Kidney (tissue), 14 donors: ENCODE data around the gene SEL1L2. TPM values are rescaled to one million over a fixed set of nuclear protein-coding genes. Genes with fewer than 3 reads are reported as not detected.

Source experiments
- DNase-seq, 5 donors: peaks; one replicate each; pipeline ENCODE4 v3.0.0-alpha.2; 2013 to 2020
- FAIRE-seq: peaks from 2 replicates; lab custom pipeline; 2012; peaks lifted over from hg19 to GRCh38; lab: Jason Lieb, UNC
- H3K27ac ChIP-seq, 2 donors: one replicate each; pipeline ENCODE4 v1.7.0; 2013; ENCODE audit warnings: low read depth in 2 of 2, low read length in 2 of 2, inconsistent platforms in 1 of 2
- H3K27me3 ChIP-seq: one replicate; pipeline ENCODE4 v1.7.1; 2013; ENCODE audit warnings: low read length, inconsistent platforms; ENCODE audit not compliant: control insufficient read depth, insufficient read depth
- H3K36me3 ChIP-seq, 3 donors: one replicate each; pipeline versions ENCODE4 v1.7.0 to v1.7.1; 2013; ENCODE audit warnings: low read length in 3 of 3, control low read depth in 1 of 3, inconsistent platforms in 1 of 3; ENCODE audit not compliant: insufficient read depth in 3 of 3, control insufficient read depth in 2 of 3
- H3K4me1 ChIP-seq, 3 donors: one replicate each; pipeline versions ENCODE4 v1.7.0 to v1.7.1; 2013; ENCODE audit warnings: low read length in 3 of 3, inconsistent platforms in 1 of 3, low read depth in 1 of 3; ENCODE audit not compliant: control insufficient read depth in 2 of 3, insufficient read depth in 2 of 3
- H3K4me3 ChIP-seq, 3 donors: one replicate each; pipeline versions ENCODE4 v1.7.0 to v1.8.1; 2013; ENCODE audit warnings: low read length in 3 of 3, control low read depth in 1 of 3, inconsistent platforms in 1 of 3
- H3K9ac ChIP-seq, 3 donors: one replicate each; pipeline versions ENCODE4 v1.7.0 to v1.7.1; 2013; ENCODE audit warnings: low read length in 3 of 3, control low read depth in 1 of 3, inconsistent platforms in 1 of 3
- H3K9me3 ChIP-seq, 3 donors: one replicate each; pipeline versions ENCODE4 v1.7.0 to v1.7.1; 2013; ENCODE audit warnings: low read length in 3 of 3, control low read depth in 1 of 3, inconsistent platforms in 1 of 3; ENCODE audit not compliant: control insufficient read depth in 2 of 3, insufficient read depth in 1 of 3
- CTCF ChIP-seq: IDR thresholded peaks from 3 replicates; pipeline ENCODE4 v1.5.1; 2012; ENCODE audit warnings: mild to moderate bottlenecking, moderate library complexity, borderline replicate concordance; ENCODE audit not compliant: insufficient read depth; ENCODE audit errors: extremely low read depth
- intact Hi-C: fragments of 100-400 bp; cut with DNase I; formaldehyde crosslinking; loops from one replicate; pipeline ENCODE4 v1.11.1; 2022
- polyA plus RNA-seq: library from polyadenylated mRNA; stranded (reverse); fragments of 350-450 nt; fragmentation: Illumina TruSeq; extraction: RNeasy Lipid Tissue Mini Kit (QIAGEN cat#74804); gene quantifications from one replicate; pipeline ENCODE4 v1.2.3, GENCODE V29; 2014; ENCODE audit warnings: low read depth, low replicate concordance; ENCODE audit not compliant: insufficient read depth
- total RNA-seq: library from RNA; stranded (reverse); fragmentation: NEBNext Ultra II Directional; extraction: Animal tissue kit (Norgen Biotek cat#: 25700); gene quantifications from one replicate; pipeline ENCODE4 v1.2.1, GENCODE V29; 2021
- donor health status: control.
- donor health status: control.
- donor health status: control.
- donor health status: control.
- donor health status: control.
- donor health status: DM: yes; HTN: yes; CAD: no.
- donor health status: Normal renal cell carcinoma (clear cell type).

SEL1L2 gene
- total and polyA plus RNA-seq, 2 donors from 2014 or later, result not detected

GRCh38 chr20:13953227-13953626 is 37.2 kb downstream of the SEL1L2 start:
- H3K4me1 ChIP-seq, result no peaks in the 10 kb centered on the region
- no peak for DNase-seq
- H3K36me3 ChIP-seq, result no peaks in the 10 kb centered on the region
- H3K27ac ChIP-seq, result no peak overlapping the region
- intact Hi-C loops, result no loop called here
- H3K9ac ChIP-seq, result no peak overlapping the region
- no peak for TF ChIP-seq CTCF
- no peaks in the 10 kb centered on the region for H3K9me3 ChIP-seq
- H3K27me3 ChIP-seq, result no peaks in the 10 kb centered on the region
- H3K4me3 ChIP-seq, result no peak overlapping the region
- no peak for FAIRE-seq

- H3K9me3 ChIP-seq, result no peaks in the 10 kb centered on the region
- intact Hi-C loops, result no loop called here
- no peaks in the 10 kb centered on the region for H3K4me1 ChIP-seq
- H3K4me3 ChIP-seq, result no peak overlapping the region
- no peaks in the 10 kb centered on the region for H3K27me3 ChIP-seq
- H3K36me3 ChIP-seq, result no peaks in the 10 kb centered on the region
- FAIRE-seq, result no peak
- no peak for TF ChIP-seq CTCF
- H3K27ac ChIP-seq, result no peak overlapping the region
- DNase-seq, result no peak
- H3K9ac ChIP-seq, result no peak overlapping the region
These were observed 42.7 kb downstream of the SEL1L2 start for GRCh38 chr20:13947719-13948118.

- H3K9me3 ChIP-seq, result peaks cover 0 to 3% (median 3%) of the 10 kb centered on the region in 3 donors
- intact Hi-C loops, result no loop called here
- no peak overlapping the region for H3K9ac ChIP-seq
- TF ChIP-seq CTCF, result no peak
- no peak overlapping the region for H3K4me3 ChIP-seq
- no peaks in the 10 kb centered on the region for H3K27me3 ChIP-seq
- H3K36me3 ChIP-seq, result no peaks in the 10 kb centered on the region
- FAIRE-seq (no peak), DNase-seq (no peak)
- H3K27ac ChIP-seq, result no peak overlapping the region
- H3K4me1 ChIP-seq, result no peaks in the 10 kb centered on the region
These were observed 49.4 kb downstream of the SEL1L2 start for GRCh38 chr20:13941031-13941430.
